CD14-positive monocyte (primary cell): Measurements from ENCODE around the gene IL19. TPM values are rescaled to one million over a fixed set of nuclear protein-coding genes. Genes with fewer than 3 reads are reported as not detected.

Source experiments
- DNase-seq, 3 donors: peaks; one replicate each; pipeline ENCODE4 v3.0.0-alpha.2; 2011 to 2022
- H2AFZ ChIP-seq: 2 replicates; pipeline ENCODE4 v1.6.0; 2012; ENCODE audit warnings: mild to moderate bottlenecking, low read depth, low read length, inconsistent platforms; ENCODE audit not compliant: insufficient read depth, poor library complexity, severe bottlenecking
- H3K27ac ChIP-seq, 2 donors: 1 replicate in 1 of 2; 2 replicates in 1 of 2; pipeline ENCODE4 v1.5.1; 2012 to 2013; ENCODE audit warnings: low read length in 2 of 2, control low read depth in 1 of 2, inconsistent platforms in 1 of 2, low read depth in 1 of 2, mild to moderate bottlenecking in 1 of 2
- H3K27me3 ChIP-seq, 2 donors: one replicate each; pipeline versions ENCODE4 v1.6.0 to v1.6.1; 2011 to 2013; ENCODE audit warnings: low read length in 2 of 2; ENCODE audit not compliant: control insufficient read depth in 2 of 2, insufficient read depth in 2 of 2
- H3K36me3 ChIP-seq, 2 donors: replicated peaks in 1 of 2; 1 replicate in 1 of 2; 2 replicates in 1 of 2; pipeline versions ENCODE4 v1.5.1 to v1.6.1; 2012 to 2013; ENCODE audit warnings: low read length in 2 of 2, control low read depth in 1 of 2, inconsistent platforms in 1 of 2, mild to moderate bottlenecking in 1 of 2; ENCODE audit not compliant: insufficient read depth in 2 of 2, control insufficient read depth in 1 of 2
- H3K4me1 ChIP-seq, 2 donors: 1 replicate in 1 of 2; 2 replicates in 1 of 2; pipeline versions ENCODE4 v1.5.1 to v1.6.1; 2012 to 2013; ENCODE audit warnings: low read length in 2 of 2, control low read depth in 1 of 2, inconsistent platforms in 1 of 2, mild to moderate bottlenecking in 1 of 2, moderate library complexity in 1 of 2; ENCODE audit not compliant: insufficient read depth in 2 of 2, control insufficient read depth in 1 of 2
- H3K4me2 ChIP-seq: replicated peaks from 2 replicates; pipeline ENCODE3; 2012; ENCODE audit warnings: low read length, moderate library complexity, mild to moderate bottlenecking; ENCODE audit not compliant: poor library complexity, severe bottlenecking; ENCODE audit errors: extremely low read depth
- H3K4me3 ChIP-seq, 3 experiments: fragments of 200-600 bp in 1 of 3; sonication (generic) in 1 of 3; replicated peaks in 1 of 3; 1 replicate in 2 of 3; 2 replicates in 1 of 3; pipeline ENCODE4 v1.5.1; 2011 to 2013; ENCODE audit warnings: low read length in 3 of 3, mild to moderate bottlenecking in 3 of 3, control low read depth in 2 of 3, low read depth in 2 of 3, inconsistent platforms in 1 of 3, moderate library complexity in 1 of 3
- H3K79me2 ChIP-seq: 2 replicates; pipeline ENCODE4 v1.6.0; 2012; ENCODE audit warnings: mild to moderate bottlenecking, control low read depth, inconsistent platforms, low read length, moderate library complexity; ENCODE audit not compliant: insufficient read depth
- H3K9ac ChIP-seq: 2 replicates; pipeline ENCODE4 v1.6.0; 2017; ENCODE audit warnings: low read length, mild to moderate bottlenecking; ENCODE audit not compliant: insufficient read depth, poor library complexity, severe bottlenecking
- H3K9me3 ChIP-seq, 2 donors: replicated peaks in 1 of 2; 1 replicate in 1 of 2; 2 replicates in 1 of 2; pipeline versions ENCODE4 v1.5.1 to v1.6.1; 2012 to 2013; ENCODE audit warnings: low read length in 2 of 2, control low read depth in 1 of 2; ENCODE audit not compliant: control insufficient read depth in 1 of 2, insufficient read depth in 1 of 2
- H4K20me1 ChIP-seq: 2 replicates; pipeline ENCODE4 v1.6.0; 2012; ENCODE audit warnings: mild to moderate bottlenecking, low read length, control low read depth, moderate library complexity; ENCODE audit not compliant: insufficient read depth
- H3K27ac Mint-ChIP-seq, 7 donors: one replicate each; pipeline ENCODE4 v1.8.0; 2020; ENCODE audit warnings: mild to moderate bottlenecking in 7 of 7, mixed read lengths in 7 of 7, moderate library complexity in 6 of 7, inconsistent platforms in 2 of 7
- H3K27me3 Mint-ChIP-seq, 3 donors: one replicate each; pipeline ENCODE4 v1.8.0; 2021 to 2022; ENCODE audit warnings: low read depth in 3 of 3, mild to moderate bottlenecking in 3 of 3, mixed read lengths in 3 of 3, moderate library complexity in 3 of 3, inconsistent platforms in 1 of 3
- H3K36me3 Mint-ChIP-seq, 2 donors: one replicate each; pipeline ENCODE4 v1.8.0; 2020; ENCODE audit warnings: mixed read lengths in 2 of 2, inconsistent platforms in 1 of 2, mild to moderate bottlenecking in 1 of 2
- H3K4me1 Mint-ChIP-seq: one replicate; pipeline ENCODE4 v1.8.0; 2020; ENCODE audit warnings: mild to moderate bottlenecking, mixed read lengths
- H3K4me3 Mint-ChIP-seq, 2 donors: one replicate each; pipeline ENCODE4 v1.8.0; 2020; ENCODE audit warnings: mild to moderate bottlenecking in 2 of 2, mixed read lengths in 2 of 2, moderate library complexity in 1 of 2
- H3K9me3 Mint-ChIP-seq, 7 donors: one replicate each; pipeline ENCODE4 v1.8.0; 2020 to 2022; ENCODE audit warnings: mixed read lengths in 7 of 7, mild to moderate bottlenecking in 6 of 7, moderate library complexity in 6 of 7, inconsistent platforms in 2 of 7
- CTCF ChIP-seq: fragments of 200-600 bp; IDR thresholded peaks from one replicate; pipeline ENCODE4 v1.8.0; 2022; ENCODE audit warnings: antibody characterized with exemption, mild to moderate bottlenecking
- WGBS: methylation state at CpG from one replicate; pipeline ENCODE4 v1.1.5; 2013; ENCODE audit warnings: missing lambda C conversion rate; ENCODE audit not compliant: insufficient coverage; 5-methylcytosine and 5-hydroxymethylcytosine counted together
- intact Hi-C, 2 donors: fragments of 100-400 bp; cut with micrococcal nuclease; formaldehyde crosslinking; loops; one replicate each; pipeline versions ENCODE4 v1.15.0 to v1.15.1; 2023
- polyA plus RNA-seq, 3 donors: library from polyadenylated mRNA; depleted of rRNA in 1 of 3; unstranded in 2 of 3; stranded (reverse) in 1 of 3; fragments of 300-500 nt in 2 of 3; fragments of >200 nt in 1 of 3; fragmentation: Illumina TruSeq in 2 of 3; gene quantifications; 1 replicate in 2 of 3; 2 replicates in 1 of 3; pipeline ENCODE4 v1.2.3, GENCODE V29; 2012 to 2021

Gene IL19
- polyA plus RNA-seq, 3 donors: 0.41 TPM; not detected in 2

GRCh38 chr1:206722751-206723461 is 47.7 kb upstream of the IL19 start:
- H3K79me2 ChIP-seq: peaks cover 100% of the 10 kb centered on the region
- TF ChIP-seq CTCF: no peak
- no peaks in the 10 kb centered on the region for H3K9me3 ChIP-seq
- no CpG with 5 or more reads among the region's 17 CpGs for WGBS
- H4K20me1 ChIP-seq: peaks cover 100% of the 10 kb centered on the region
- intact Hi-C loops: no loop called here
- H3K27ac ChIP-seq: no peak overlapping the region
- H3K36me3 ChIP-seq: no peaks in the 10 kb centered on the region
- DNase-seq: no peak
- H3K27me3 Mint-ChIP-seq: peaks cover 0 to 2% (median 0%) of the 10 kb centered on the region in 3 donors
- no peak overlapping the region for H3K4me2 ChIP-seq
- H3K4me3 ChIP-seq: no peak overlapping the region
- H3K36me3 Mint-ChIP-seq: peaks cover 3 to 10% of the 10 kb centered on the region in 2 donors
- peaks cover 29 to 51% of the 10 kb centered on the region in 2 donors for H3K4me1 ChIP-seq
- no peak overlapping the region for H3K4me3 Mint-ChIP-seq
- H3K9ac ChIP-seq: no peak overlapping the region
- H2AFZ ChIP-seq: no peak overlapping the region
- H3K4me1 Mint-ChIP-seq: peaks cover 71% of the 10 kb centered on the region
- no peaks in the 10 kb centered on the region for H3K27me3 ChIP-seq
- H3K27ac Mint-ChIP-seq: no peak overlapping the region
- H3K9me3 Mint-ChIP-seq: no peaks in the 10 kb centered on the region

GRCh38 chr1:206723462-206723804 is 47.1 kb upstream of the IL19 start:
- no peaks in the 10 kb centered on the region for H3K36me3 ChIP-seq
- H3K4me2 ChIP-seq: no peak overlapping the region
- H3K27me3 Mint-ChIP-seq: peaks cover 0 to 5% (median 3%) of the 10 kb centered on the region in 3 donors
- no peak overlapping the region for H3K4me3 ChIP-seq
- no peak overlapping the region for H3K9ac ChIP-seq
- TF ChIP-seq CTCF: no peak
- no peaks in the 10 kb centered on the region for H3K9me3 Mint-ChIP-seq
- intact Hi-C loops: no loop called here
- H4K20me1 ChIP-seq: peaks cover 100% of the 10 kb centered on the region
- H2AFZ ChIP-seq: no peak overlapping the region
- H3K27ac Mint-ChIP-seq: no peak overlapping the region
- no peaks in the 10 kb centered on the region for H3K9me3 ChIP-seq
- H3K4me1 ChIP-seq: peaks cover 32 to 54% of the 10 kb centered on the region in 2 donors
- H3K36me3 Mint-ChIP-seq: peaks cover 6 to 10% of the 10 kb centered on the region in 2 donors
- no peak overlapping the region for H3K27ac ChIP-seq
- peaks cover 74% of the 10 kb centered on the region for H3K4me1 Mint-ChIP-seq
- no peak overlapping the region for H3K4me3 Mint-ChIP-seq
- peaks cover 100% of the 10 kb centered on the region for H3K79me2 ChIP-seq
- no peaks in the 10 kb centered on the region for H3K27me3 ChIP-seq
- 77% methylated on average over 4 of the region's 4 CpGs for WGBS
- no peak for DNase-seq
